Nephron progenitor cell (in vitro differentiated cells): Measurements from ENCODE around the gene ARMC7.
"Not testable (repeated sequence)": the region's sequence is repeated elsewhere in the genome, so short reads cannot be mapped to it uniquely, and the experiment has no call there.

Experiments
- DNase-seq: peaks from one replicate; pipeline ENCODE4 v3.0.0; 2021
- H3K27ac Mint-ChIP-seq: 2 replicates; pipeline ENCODE4 v1.8.0; 2021; ENCODE audit warnings: mild to moderate bottlenecking, moderate library complexity, mixed read lengths
- H3K27me3 Mint-ChIP-seq: 2 replicates; pipeline ENCODE4 v1.8.0; 2021; ENCODE audit warnings: mild to moderate bottlenecking, low read depth, mixed read lengths; ENCODE audit not compliant: poor library complexity
- H3K36me3 Mint-ChIP-seq: 2 replicates; pipeline ENCODE4 v1.8.0; 2021; ENCODE audit warnings: low read depth, mixed read lengths
- H3K4me1 Mint-ChIP-seq: 2 replicates; pipeline ENCODE4 v1.8.0; 2021; ENCODE audit warnings: mixed read lengths
- H3K4me3 Mint-ChIP-seq: 2 replicates; pipeline ENCODE4 v1.8.0; 2021; ENCODE audit warnings: mild to moderate bottlenecking, moderate library complexity, mixed read lengths
- H3K9me3 Mint-ChIP-seq: 2 replicates; pipeline ENCODE4 v1.8.0; 2021; ENCODE audit warnings: mild to moderate bottlenecking, moderate library complexity, mixed read lengths
- TF ChIP-seq, protein P1 (sequence below): fragments of 200-600 bp; sonication (generic); IDR thresholded peaks from 2 replicates; pipeline ENCODE4 v1.5.0; 2021; ENCODE audit warnings: antibody characterized with exemption

The ARMC7 gene

DNA sequence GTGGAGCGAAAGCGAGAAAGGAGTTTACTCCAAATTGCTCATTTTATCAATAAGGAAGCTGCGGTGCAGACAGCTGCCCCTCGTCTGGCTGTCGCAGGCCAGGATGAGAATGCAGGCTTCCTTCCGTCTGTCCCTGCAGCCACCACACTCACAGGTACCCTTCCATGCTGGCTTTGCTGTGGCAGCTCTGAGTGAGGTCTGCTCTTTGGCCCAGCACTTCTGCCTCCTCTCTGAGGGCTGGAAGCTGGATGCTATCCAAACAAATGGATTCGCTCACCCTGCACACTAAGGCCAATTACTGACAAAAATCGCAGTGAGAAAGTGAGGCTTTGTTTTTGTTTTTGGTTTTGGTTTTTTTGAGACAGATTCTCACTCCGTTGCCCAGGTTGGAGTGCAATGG lies 7.0 kb downstream of the ARMC7 start:
- TF ChIP-seq, protein P1, sequence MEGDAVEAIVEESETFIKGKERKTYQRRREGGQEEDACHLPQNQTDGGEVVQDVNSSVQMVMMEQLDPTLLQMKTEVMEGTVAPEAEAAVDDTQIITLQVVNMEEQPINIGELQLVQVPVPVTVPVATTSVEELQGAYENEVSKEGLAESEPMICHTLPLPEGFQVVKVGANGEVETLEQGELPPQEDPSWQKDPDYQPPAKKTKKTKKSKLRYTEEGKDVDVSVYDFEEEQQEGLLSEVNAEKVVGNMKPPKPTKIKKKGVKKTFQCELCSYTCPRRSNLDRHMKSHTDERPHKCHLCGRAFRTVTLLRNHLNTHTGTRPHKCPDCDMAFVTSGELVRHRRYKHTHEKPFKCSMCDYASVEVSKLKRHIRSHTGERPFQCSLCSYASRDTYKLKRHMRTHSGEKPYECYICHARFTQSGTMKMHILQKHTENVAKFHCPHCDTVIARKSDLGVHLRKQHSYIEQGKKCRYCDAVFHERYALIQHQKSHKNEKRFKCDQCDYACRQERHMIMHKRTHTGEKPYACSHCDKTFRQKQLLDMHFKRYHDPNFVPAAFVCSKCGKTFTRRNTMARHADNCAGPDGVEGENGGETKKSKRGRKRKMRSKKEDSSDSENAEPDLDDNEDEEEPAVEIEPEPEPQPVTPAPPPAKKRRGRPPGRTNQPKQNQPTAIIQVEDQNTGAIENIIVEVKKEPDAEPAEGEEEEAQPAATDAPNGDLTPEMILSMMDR = no peak
- Mint-ChIP-seq H3K4me3 (no peak overlapping the region), H3K27ac (peak overlapping the region; percentile 91), H3K4me1 (peaks cover 25% of the 10 kb centered on the region), H3K36me3 (peaks cover 37% of the 10 kb centered on the region), H3K9me3 (no peaks in the 10 kb centered on the region), H3K27me3 (no peaks in the 10 kb centered on the region)
- DNase-seq = no peak

DNA sequence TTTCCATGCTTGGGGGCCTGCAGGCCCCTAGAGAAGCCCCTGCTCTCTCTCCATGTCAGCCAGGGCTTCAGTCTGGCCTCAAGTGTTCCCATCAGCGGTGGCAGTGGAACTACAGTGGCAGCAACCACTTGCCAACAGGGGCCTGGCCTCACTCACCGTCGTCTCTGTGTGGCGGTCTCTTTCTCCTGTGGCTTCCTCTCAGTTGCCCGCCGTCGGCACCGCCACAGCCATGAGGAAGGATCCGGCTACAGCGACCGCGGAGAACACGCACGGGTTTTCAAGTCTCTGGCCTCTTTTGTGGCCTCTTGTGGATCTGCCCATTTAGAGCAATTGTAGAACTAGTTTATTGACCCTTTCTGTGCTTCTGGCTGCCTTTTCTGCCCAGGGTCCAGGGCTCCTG lies 8.5 kb downstream of the ARMC7 start:
- peaks cover 30% of the 10 kb centered on the region for H3K36me3 Mint-ChIP-seq
- H3K4me3 Mint-ChIP-seq = no peak overlapping the region
- H3K27ac Mint-ChIP-seq = peak overlapping the region; percentile 72
- H3K9me3 Mint-ChIP-seq = no peaks in the 10 kb centered on the region
- TF ChIP-seq, protein P1 = no peak
- peaks cover 19% of the 10 kb centered on the region for H3K4me1 Mint-ChIP-seq
- H3K27me3 Mint-ChIP-seq = no peaks in the 10 kb centered on the region
- DNase-seq = no peak

DNA sequence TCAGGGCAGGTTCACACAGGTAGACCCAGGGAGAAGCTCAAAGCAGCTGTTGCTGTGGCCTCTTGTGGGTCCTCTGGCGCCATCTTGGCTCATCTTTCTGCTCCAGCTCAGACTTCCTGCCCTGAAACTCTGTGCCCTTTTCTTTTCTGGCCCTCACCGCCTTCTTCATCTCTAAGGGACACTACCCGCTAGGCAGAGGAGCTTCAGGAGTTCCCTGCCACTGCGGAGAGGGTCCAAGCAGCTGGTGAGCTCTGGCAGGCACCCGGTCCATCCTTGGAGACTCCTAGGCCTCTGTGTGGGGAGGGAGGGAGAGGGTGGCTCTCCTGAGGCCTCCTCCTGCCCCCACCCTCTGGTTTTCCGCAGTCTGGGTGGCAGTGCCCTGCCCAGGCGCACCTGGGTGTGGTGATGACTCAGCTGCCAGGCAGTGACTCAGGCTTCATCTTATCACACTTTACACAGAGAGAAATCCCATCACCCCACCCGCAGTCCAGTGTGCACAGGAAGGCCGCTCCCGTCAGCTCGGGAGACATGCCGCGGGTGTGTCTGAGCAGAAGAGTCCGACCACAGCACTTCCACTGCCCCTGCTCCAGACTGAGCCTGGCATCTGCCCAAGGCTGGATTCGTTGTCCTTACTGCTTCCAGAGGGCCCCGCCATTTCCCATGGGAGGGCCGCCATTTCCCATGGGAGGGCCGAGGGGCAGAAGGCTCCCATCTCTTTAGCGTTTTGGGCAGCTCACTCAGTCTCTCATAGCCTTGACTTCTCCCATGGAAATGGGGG lies 14.5 kb downstream of the ARMC7 start:
- Mint-ChIP-seq H3K27ac (no peak overlapping the region), H3K9me3 (no peaks in the 10 kb centered on the region)

DNA sequence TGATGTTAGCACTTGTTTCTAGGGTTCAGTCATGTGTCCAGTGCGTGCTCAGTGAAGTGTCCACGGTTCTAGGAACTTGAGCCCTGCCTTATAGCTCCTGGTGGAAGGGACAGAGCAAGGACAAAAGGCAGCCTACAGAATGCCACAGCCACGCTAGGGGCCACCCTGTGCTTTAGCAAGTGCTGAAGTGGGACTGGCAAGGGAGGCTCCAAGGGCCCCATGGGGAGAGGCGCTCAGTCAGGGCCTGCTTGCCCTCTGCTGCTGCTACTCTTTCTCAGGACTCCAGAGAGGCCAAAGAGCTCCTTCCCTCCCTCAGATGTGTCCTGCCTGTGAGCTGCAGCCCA lies 15.0 kb downstream of the ARMC7 start:
- Mint-ChIP-seq H3K36me3 (peaks cover 21% of the 10 kb centered on the region), H3K9me3 (no peaks in the 10 kb centered on the region), H3K4me3 (no peak overlapping the region), H3K4me1 (peaks cover 32% of the 10 kb centered on the region), H3K27me3 (no peaks in the 10 kb centered on the region), H3K27ac (no peak overlapping the region)
- no peak for DNase-seq
- TF ChIP-seq, protein P1 = no peak

More for the DNA sequence above, 14.5 kb downstream of the ARMC7 start:
- Mint-ChIP-seq H3K4me1 (peaks cover 26% of the 10 kb centered on the region), H3K27me3 (no peaks in the 10 kb centered on the region), H3K4me3 (no peak overlapping the region), H3K36me3 (peaks cover 22% of the 10 kb centered on the region)
- TF ChIP-seq, protein P1 = no peak
- DNase-seq = no peak

DNA sequence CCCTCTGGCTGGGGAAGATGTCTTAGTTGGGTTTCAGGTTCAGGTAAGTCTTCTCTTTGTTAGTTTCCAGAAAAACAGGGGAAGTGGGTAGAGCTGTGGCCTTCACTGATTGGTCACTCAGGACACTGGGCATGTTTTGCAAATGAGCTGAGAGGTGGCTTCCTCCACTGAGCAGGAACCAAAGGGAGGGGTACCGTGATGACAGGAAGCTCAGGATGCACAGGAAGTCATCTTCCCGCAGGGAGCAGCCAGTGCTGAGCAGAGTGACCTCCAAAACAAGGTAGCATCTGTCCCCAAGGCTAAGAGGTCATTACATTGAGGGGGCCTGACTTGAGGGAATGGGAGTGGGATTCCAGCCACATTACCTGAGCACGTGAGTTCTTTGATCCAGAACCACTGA lies 16.2 kb downstream of the ARMC7 start:
- H3K27ac Mint-ChIP-seq = peak overlapping the region; percentile 94
- no peaks in the 10 kb centered on the region for H3K9me3 Mint-ChIP-seq
- TF ChIP-seq, protein P1 = no peak
- H3K36me3 Mint-ChIP-seq = peaks cover 17% of the 10 kb centered on the region
- no peak overlapping the region for H3K4me3 Mint-ChIP-seq
- H3K4me1 Mint-ChIP-seq = peaks cover 40% of the 10 kb centered on the region
- DNase-seq = no peak
- no peaks in the 10 kb centered on the region for H3K27me3 Mint-ChIP-seq

DNA sequence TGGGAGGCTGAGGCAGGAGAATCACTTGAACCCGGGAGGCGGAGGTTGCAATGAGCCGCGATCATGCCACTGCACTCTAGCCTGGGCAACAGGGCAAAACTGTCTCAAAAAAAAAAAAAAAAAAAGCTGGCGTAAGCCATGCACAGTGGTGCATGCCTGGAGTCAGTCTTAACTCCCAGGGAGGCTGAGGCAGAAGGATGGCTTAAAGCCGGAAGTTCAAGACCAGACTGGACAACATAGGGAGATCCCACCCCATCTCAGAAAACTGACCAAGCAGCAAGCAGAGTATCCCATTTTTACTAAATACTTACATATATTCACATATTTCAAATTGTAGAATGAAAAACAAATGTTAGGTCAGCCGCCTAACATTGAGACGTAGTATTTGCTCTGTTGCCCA lies 17.2 kb downstream of the ARMC7 start:
- no peak for DNase-seq
- Mint-ChIP-seq H3K9me3 (no peaks in the 10 kb centered on the region), H3K27me3 (no peaks in the 10 kb centered on the region), H3K36me3 (peaks cover 10% of the 10 kb centered on the region), H3K4me1 (peaks cover 40% of the 10 kb centered on the region), H3K4me3 (no peak overlapping the region), H3K27ac (no peak overlapping the region)
- TF ChIP-seq, protein P1 = no peak

DNA sequence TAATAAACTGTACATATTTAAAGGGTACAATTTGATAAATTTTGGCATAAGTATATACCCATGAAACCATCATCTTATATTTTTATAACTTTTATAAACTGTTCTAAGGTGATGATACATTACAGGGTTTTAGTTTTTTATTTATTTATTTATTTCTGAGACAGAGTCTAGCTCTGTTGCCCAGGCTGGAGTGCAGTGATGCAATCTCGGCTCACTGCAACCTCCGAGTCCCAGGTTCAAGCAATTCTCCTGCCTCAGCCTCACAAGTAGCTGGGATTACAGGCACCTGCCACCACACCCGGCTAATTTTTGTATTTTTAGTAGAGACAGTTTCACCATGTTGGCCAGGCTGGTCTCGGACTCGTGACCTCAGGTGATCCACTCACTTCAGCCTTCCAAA lies 18.2 kb downstream of the ARMC7 start:
- Mint-ChIP-seq H3K4me1 (peaks cover 40% of the 10 kb centered on the region), H3K4me3 (peak overlapping the region; percentile 65), H3K27ac (peak overlapping the region; percentile 96)
- DNase-seq, H3K36me3 Mint-ChIP-seq, H3K27me3 Mint-ChIP-seq, H3K9me3 Mint-ChIP-seq: not testable (repeated sequence)
